ENCODE measurements around the gene PTBP3.
"Not testable (repeated sequence)": the region's sequence is repeated elsewhere in the genome, so short reads cannot be mapped to it uniquely, and the experiment has no call there.

Gene PTBP3

GRCh38 chr9:112286926-112287325, 46.5 kb downstream of the PTBP3 start:
- Histone ChIP-seq H3K4me3 (ENCODE audit: low read depth, low read length, poor library complexity, severe bottlenecking) (no peak overlapping the region), H3K4me2 (ENCODE audit: low read length) (no peak overlapping the region), H3K79me2 (ENCODE audit: insufficient read depth, low read length) (0 out of 2 replicates have a peak, but pooled peaks cover 12% of the 10 kb centered on the region), H4K20me1 (ENCODE audit: insufficient read depth, low read length) (no peaks in the 10 kb centered on the region), H3F3A (ENCODE audit: insufficient read depth, low read length) (no peaks in the 10 kb centered on the region), H3K9me2 (ENCODE audit: low read depth, low read length) (no peaks in the 10 kb centered on the region), H3K27me3 (ENCODE audit: insufficient read depth, low read length) (no peaks in the 10 kb centered on the region), H3K9ac (ENCODE audit: low read length) (no peak overlapping the region), H3K9me3 (ENCODE audit: low read length) (peaks cover 25% of the 10 kb centered on the region), H2AFZ (ENCODE audit: low read length) (no peak overlapping the region), H3K4me1 (ENCODE audit: insufficient read depth, low read length, severe bottlenecking) (no peaks in the 10 kb centered on the region), H3K36me3 (ENCODE audit: insufficient read depth, low read length) (peaks cover 57% of the 10 kb centered on the region), H3K27ac (ENCODE audit: low read depth, low read length, poor library complexity, severe bottlenecking) (no peak overlapping the region)
- TF ChIP-seq CTCF (IDR thresholded peaks at IDR 0.05; ENCODE audit: low read length) (no peak), EZH2 (IDR thresholded peaks at IDR 0.05; ENCODE audit: borderline replicate concordance, low read length) (no peak)

GRCh38 chr9:112285056-112285455, 48.4 kb downstream of the PTBP3 start:
- no peaks in the 10 kb centered on the region for H4K20me1 ChIP-seq (ENCODE audit: insufficient read depth, low read length)
- no peak overlapping the region for H2AFZ ChIP-seq (ENCODE audit: low read length)
- H3K4me2 ChIP-seq (ENCODE audit: low read length) = no peak overlapping the region
- no peaks in the 10 kb centered on the region for H3K9me2 ChIP-seq (ENCODE audit: low read depth, low read length)
- H3K9me3 ChIP-seq (ENCODE audit: low read length) = peaks cover 25% of the 10 kb centered on the region
- no peaks in the 10 kb centered on the region for H3K27me3 ChIP-seq (ENCODE audit: insufficient read depth, low read length)
- H3K27ac ChIP-seq (ENCODE audit: low read depth, low read length, poor library complexity, severe bottlenecking) = no peak overlapping the region
- 0 out of 2 replicates have a peak, but pooled peaks cover 6% of the 10 kb centered on the region for H3K79me2 ChIP-seq (ENCODE audit: insufficient read depth, low read length)
- peaks cover 41% of the 10 kb centered on the region for H3K36me3 ChIP-seq (ENCODE audit: insufficient read depth, low read length)
- no peak overlapping the region for H3K4me3 ChIP-seq (ENCODE audit: low read depth, low read length, poor library complexity, severe bottlenecking)
- H3F3A ChIP-seq (ENCODE audit: insufficient read depth, low read length) = no peaks in the 10 kb centered on the region
- no peak for TF ChIP-seq CTCF (IDR thresholded peaks at IDR 0.05; ENCODE audit: low read length)
- TF ChIP-seq EZH2 (IDR thresholded peaks at IDR 0.05; ENCODE audit: borderline replicate concordance, low read length) = no peak
- H3K4me1 ChIP-seq (ENCODE audit: insufficient read depth, low read length, severe bottlenecking) = no peaks in the 10 kb centered on the region
- no peak overlapping the region for H3K9ac ChIP-seq (ENCODE audit: low read length)

- Histone ChIP-seq H3K4me3 (ENCODE audit: low read depth, low read length, poor library complexity, severe bottlenecking) (no peak overlapping the region), H3K9ac (ENCODE audit: low read length) (no peak overlapping the region), H3K36me3 (ENCODE audit: insufficient read depth, low read length) (peaks cover 30% of the 10 kb centered on the region), H3K27ac (ENCODE audit: low read depth, low read length, poor library complexity, severe bottlenecking) (no peak overlapping the region), H3K9me2 (ENCODE audit: low read depth, low read length) (no peaks in the 10 kb centered on the region), H4K20me1 (ENCODE audit: insufficient read depth, low read length) (no peaks in the 10 kb centered on the region), H2AFZ (ENCODE audit: low read length) (no peak overlapping the region), H3K27me3 (ENCODE audit: insufficient read depth, low read length) (no peaks in the 10 kb centered on the region), H3K9me3 (ENCODE audit: low read length) (peaks cover 25% of the 10 kb centered on the region), H3K4me1 (ENCODE audit: insufficient read depth, low read length, severe bottlenecking) (no peaks in the 10 kb centered on the region), H3K4me2 (ENCODE audit: low read length) (no peak overlapping the region), H3F3A (ENCODE audit: insufficient read depth, low read length) (no peaks in the 10 kb centered on the region), H3K79me2 (ENCODE audit: insufficient read depth, low read length) (0 out of 2 replicates have a peak, but pooled peaks cover 3% of the 10 kb centered on the region)
- TF ChIP-seq CTCF (IDR thresholded peaks at IDR 0.05; ENCODE audit: low read length) = no peak
- TF ChIP-seq EZH2 (IDR thresholded peaks at IDR 0.05; ENCODE audit: borderline replicate concordance, low read length) = no peak
Observed at GRCh38 chr9:112283582-112284253, 49.7 kb downstream of the PTBP3 start.

- H3K9ac ChIP-seq (ENCODE audit: low read length); H3K4me3 ChIP-seq (ENCODE audit: low read depth, low read length, poor library complexity, severe bottlenecking); H3K27me3 ChIP-seq (ENCODE audit: insufficient read depth, low read length); H4K20me1 ChIP-seq (ENCODE audit: insufficient read depth, low read length); H3K9me2 ChIP-seq (ENCODE audit: low read depth, low read length); H3F3A ChIP-seq (ENCODE audit: insufficient read depth, low read length); H3K79me2 ChIP-seq (ENCODE audit: insufficient read depth, low read length); H3K27ac ChIP-seq (ENCODE audit: low read depth, low read length, poor library complexity, severe bottlenecking); H2AFZ ChIP-seq (ENCODE audit: low read length); H3K4me1 ChIP-seq (ENCODE audit: insufficient read depth, low read length, severe bottlenecking); H3K4me2 ChIP-seq (ENCODE audit: low read length): not testable (repeated sequence)
- H3K36me3 ChIP-seq (ENCODE audit: insufficient read depth, low read length) = peaks cover 21% of the 10 kb centered on the region
- H3K9me3 ChIP-seq (ENCODE audit: low read length) = peaks cover 25% of the 10 kb centered on the region
Observed at GRCh38 chr9:112282841-112283240, 50.6 kb downstream of the PTBP3 start.
